Keratinocyte (primary cell): ENCODE results near the gene EEF1A2. TPM values are rescaled to one million over a fixed set of nuclear protein-coding genes. Genes with fewer than 3 reads are reported as not detected.

Experiments
- DNase-seq: peaks from one replicate; pipeline ENCODE4 v3.0.0-alpha.2; 2011; ENCODE audit warnings: low read depth, missing footprints, low spot score
- FAIRE-seq: peaks from 2 replicates; lab custom pipeline; 2011; peaks lifted over from hg19 to GRCh38; lab: Jason Lieb, UNC
- H2AFZ ChIP-seq: 2 replicates; pipeline ENCODE4 v1.6.0; 2012; ENCODE audit warnings: low read length, control low read depth, inconsistent platforms; ENCODE audit not compliant: control insufficient read depth
- H3K27ac ChIP-seq: 2 replicates; pipeline ENCODE4 v1.5.1; 2011; ENCODE audit warnings: low read length; ENCODE audit not compliant: control insufficient read depth, insufficient read depth
- H3K27me3 ChIP-seq: 3 replicates; pipeline ENCODE4 v1.6.0; 2011; ENCODE audit warnings: low read length; ENCODE audit not compliant: control insufficient read depth, insufficient read depth; ENCODE audit errors: extremely low read depth
- H3K36me3 ChIP-seq, 2 experiments: 2 replicates in 1 of 2; 3 replicates in 1 of 2; pipeline ENCODE4 v1.5.1; 2011; ENCODE audit warnings: low read length in 2 of 2, mild to moderate bottlenecking in 1 of 2; ENCODE audit not compliant: control insufficient read depth in 2 of 2, insufficient read depth in 2 of 2; ENCODE audit errors: extremely low read depth in 1 of 2
- H3K4me1 ChIP-seq: 3 replicates; pipeline ENCODE4 v1.5.1; 2011; ENCODE audit warnings: low read length; ENCODE audit not compliant: control insufficient read depth, insufficient read depth; ENCODE audit errors: extremely low read depth
- H3K4me2 ChIP-seq: 3 replicates; pipeline ENCODE4 v1.6.0; 2011; ENCODE audit warnings: low read depth, low read length; ENCODE audit not compliant: control insufficient read depth, insufficient read depth; ENCODE audit errors: extremely low read depth
- H3K4me3 ChIP-seq, 3 experiments: fragments of 200-600 bp in 1 of 3; sonication (generic) in 1 of 3; 2 replicates in 2 of 3; 3 replicates in 1 of 3; pipeline ENCODE4 v1.5.1; 2011 to 2016; ENCODE audit warnings: low read length in 3 of 3, mild to moderate bottlenecking in 3 of 3, control low read depth in 2 of 3, inconsistent platforms in 1 of 3, low read depth in 1 of 3, mixed read lengths in 1 of 3, mixed run types in 1 of 3, moderate library complexity in 1 of 3; ENCODE audit not compliant: control insufficient read depth in 2 of 3, insufficient read depth in 2 of 3; ENCODE audit errors: extremely low read depth in 1 of 3
- H3K79me2 ChIP-seq: 2 replicates; pipeline ENCODE4 v1.6.0; 2012; ENCODE audit warnings: low read length; ENCODE audit not compliant: control insufficient read depth, insufficient read depth
- H3K9ac ChIP-seq: 3 replicates; pipeline ENCODE4 v1.6.0; 2011; ENCODE audit warnings: low read length; ENCODE audit not compliant: control insufficient read depth, insufficient read depth; ENCODE audit errors: extremely low read depth
- H3K9me1 ChIP-seq: 3 replicates; pipeline ENCODE4 v1.6.0; 2011; ENCODE audit warnings: low read length; ENCODE audit not compliant: control insufficient read depth, insufficient read depth; ENCODE audit errors: extremely low read depth
- H3K9me3 ChIP-seq: 2 replicates; pipeline ENCODE4 v1.5.1; 2012; ENCODE audit warnings: low read depth, low read length; ENCODE audit not compliant: control insufficient read depth
- H4K20me1 ChIP-seq: 3 replicates; pipeline ENCODE4 v1.6.0; 2011; ENCODE audit warnings: low read length; ENCODE audit not compliant: control insufficient read depth, insufficient read depth; ENCODE audit errors: extremely low read depth
- EZH2 ChIP-seq: IDR thresholded peaks from one replicate; pipeline ENCODE4 v1.6.1; 2012; ENCODE audit warnings: inconsistent platforms, mild to moderate bottlenecking, low read length, moderate library complexity
- dilution Hi-C: fragments of 300-500 bp; cut with MboI; formaldehyde crosslinking; loops from one replicate; pipeline ENCODE4 v1.7.0; 2020; ENCODE audit warnings: low sequenced_read_pairs; ENCODE audit not compliant: extremely low pct_ligation_motif_present
- polyA plus RNA-seq, 5 experiments: library from polyadenylated mRNA; depleted of rRNA in 3 of 5; stranded (reverse) in 3 of 5; stranded (forward) in 1 of 5; unstranded in 1 of 5; fragments of >200 nt; gene quantifications; 1 replicate in 1 of 5; 2 replicates in 3 of 5; 3 replicates in 1 of 5; pipeline versions ENCODE4 v1.2.1 to v1.2.3, GENCODE V29; 2011 to 2012; ENCODE audit warnings: missing spikeins in 2 of 5, low read depth in 1 of 5, low replicate concordance in 1 of 5
- TF ChIP-seq, protein P1 (sequence below), 3 experiments: IDR thresholded peaks in 1 of 3; conservative IDR thresholded peaks in 1 of 3; optimal IDR thresholded peaks in 1 of 3; 2 replicates in 2 of 3; 3 replicates in 1 of 3; pipeline versions ENCODE3 to v1.5.1; 2011; ENCODE audit warnings: low read length in 3 of 3, mild to moderate bottlenecking in 3 of 3, moderate library complexity in 2 of 3, control low read depth in 1 of 3, inconsistent platforms in 1 of 3; ENCODE audit not compliant: insufficient read depth in 2 of 3; ENCODE audit errors: extremely low read depth in 1 of 3

EEF1A2 gene
- polyA plus RNA-seq, 1 donor (not counting 4 experiments of a cell fraction or from before 2014, with no cell fraction given), result 0.12 TPM

DNA sequence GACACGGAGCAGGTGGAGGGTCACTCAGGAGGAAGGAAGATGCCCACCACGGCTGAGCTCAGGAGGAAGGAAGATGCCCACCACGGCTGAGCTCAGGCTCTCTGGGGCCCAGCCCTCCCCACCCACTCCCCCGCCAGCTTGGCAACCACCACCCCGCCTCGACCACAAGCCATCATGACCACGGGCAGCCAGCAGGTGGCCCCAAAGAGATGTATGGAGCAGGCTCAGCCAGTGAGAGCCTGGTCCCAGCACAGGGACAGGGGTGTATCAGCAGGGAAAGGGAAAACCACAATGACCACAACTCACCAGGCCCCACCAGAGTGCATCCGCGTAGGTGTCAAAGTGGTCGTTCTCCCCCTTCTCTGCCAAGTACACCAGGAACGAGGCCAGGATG lies 56.8 kb downstream of the EEF1A2 start:
- Histone ChIP-seq H3K4me2 (no peak overlapping the region), H2AFZ (no peak overlapping the region), H3K4me3 (no peak overlapping the region), H3K27ac (no peak overlapping the region), H3K9me3 (no peaks in the 10 kb centered on the region), H3K9ac (no peak overlapping the region), H3K4me1 (no peaks in the 10 kb centered on the region), H3K36me3 (no peaks in the 10 kb centered on the region), H3K79me2 (no peaks in the 10 kb centered on the region), H3K9me1 (no peaks in the 10 kb centered on the region), H3K27me3 (peaks cover 2% of the 10 kb centered on the region), H4K20me1 (no peaks in the 10 kb centered on the region)
- DNase-seq (no peak), FAIRE-seq (no peak)
- TF ChIP-seq, protein P1, sequence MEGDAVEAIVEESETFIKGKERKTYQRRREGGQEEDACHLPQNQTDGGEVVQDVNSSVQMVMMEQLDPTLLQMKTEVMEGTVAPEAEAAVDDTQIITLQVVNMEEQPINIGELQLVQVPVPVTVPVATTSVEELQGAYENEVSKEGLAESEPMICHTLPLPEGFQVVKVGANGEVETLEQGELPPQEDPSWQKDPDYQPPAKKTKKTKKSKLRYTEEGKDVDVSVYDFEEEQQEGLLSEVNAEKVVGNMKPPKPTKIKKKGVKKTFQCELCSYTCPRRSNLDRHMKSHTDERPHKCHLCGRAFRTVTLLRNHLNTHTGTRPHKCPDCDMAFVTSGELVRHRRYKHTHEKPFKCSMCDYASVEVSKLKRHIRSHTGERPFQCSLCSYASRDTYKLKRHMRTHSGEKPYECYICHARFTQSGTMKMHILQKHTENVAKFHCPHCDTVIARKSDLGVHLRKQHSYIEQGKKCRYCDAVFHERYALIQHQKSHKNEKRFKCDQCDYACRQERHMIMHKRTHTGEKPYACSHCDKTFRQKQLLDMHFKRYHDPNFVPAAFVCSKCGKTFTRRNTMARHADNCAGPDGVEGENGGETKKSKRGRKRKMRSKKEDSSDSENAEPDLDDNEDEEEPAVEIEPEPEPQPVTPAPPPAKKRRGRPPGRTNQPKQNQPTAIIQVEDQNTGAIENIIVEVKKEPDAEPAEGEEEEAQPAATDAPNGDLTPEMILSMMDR (optimal IDR thresholded peaks at IDR 0.05 in 1 of 3, IDR thresholded peaks at IDR 0.05 in 1 of 3, conservative IDR thresholded peaks at IDR 0.05 in 1 of 3; ENCODE audit: extremely low read depth in 1 of 3, insufficient read depth in 2 of 3, low read length in 3 of 3), result peak; percentile 21 to 86 (median 78)
- no peak for TF ChIP-seq EZH2
- dilution Hi-C loops, result no loop called here

DNA sequence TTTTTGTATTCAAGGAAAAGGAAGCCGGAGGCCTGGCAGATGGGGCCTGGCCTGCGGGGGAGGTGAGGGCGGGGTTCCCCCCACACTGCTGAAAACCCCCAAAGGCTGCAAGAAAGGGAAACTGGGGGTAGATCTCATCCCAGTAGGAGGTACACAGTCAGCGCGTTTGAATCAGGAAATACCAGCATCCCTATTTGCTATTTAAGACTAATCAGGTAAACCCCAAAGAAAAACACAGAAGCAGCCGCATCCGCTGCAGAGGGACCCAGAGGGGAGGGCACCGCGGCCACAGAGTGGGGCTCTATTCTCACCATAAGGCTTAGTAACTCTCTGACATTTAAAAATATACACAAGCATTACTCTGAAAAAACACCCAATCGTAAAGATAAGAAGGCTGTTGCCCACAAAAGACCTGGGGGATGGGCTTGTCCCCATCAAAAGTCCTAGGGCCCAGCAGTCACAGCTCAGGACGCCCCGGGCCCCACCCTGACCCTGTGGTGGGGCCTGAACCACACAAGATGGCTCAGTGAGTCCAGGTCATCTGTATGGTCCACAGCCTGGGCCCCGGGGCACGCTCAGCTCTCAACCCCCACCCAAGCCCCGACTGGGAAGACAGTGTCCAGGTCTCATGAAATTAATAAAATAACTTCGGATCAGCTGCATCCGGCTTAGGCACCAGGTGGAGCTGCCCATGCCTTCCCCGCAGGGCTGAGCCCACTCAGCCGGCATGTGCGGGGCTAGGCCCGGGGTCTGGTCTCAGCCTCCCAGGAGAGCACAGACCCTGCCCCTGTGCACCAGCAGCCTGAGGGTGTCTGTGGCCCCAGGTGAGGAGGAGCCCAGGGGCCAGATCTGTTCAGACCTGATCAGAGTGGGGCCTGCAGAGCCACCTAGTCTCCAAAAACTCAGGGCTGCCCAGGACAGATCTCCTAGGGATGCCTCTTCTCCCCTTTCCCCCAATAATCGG lies 57.5 kb downstream of the EEF1A2 start:
- FAIRE-seq (no peak), DNase-seq (no peak)
- Histone ChIP-seq H3K27me3 (no peaks in the 10 kb centered on the region), H3K9me3 (no peaks in the 10 kb centered on the region), H3K4me3 (no peak overlapping the region), H2AFZ (no peak overlapping the region), H3K9ac (no peak overlapping the region), H3K4me2 (no peak overlapping the region), H4K20me1 (no peaks in the 10 kb centered on the region), H3K79me2 (no peaks in the 10 kb centered on the region), H3K36me3 (no peaks in the 10 kb centered on the region), H3K4me1 (no peaks in the 10 kb centered on the region), H3K27ac (no peak overlapping the region), H3K9me1 (no peaks in the 10 kb centered on the region)
- dilution Hi-C loops, result no loop called here
- no peak for TF ChIP-seq EZH2
- TF ChIP-seq, protein P1 (optimal IDR thresholded peaks at IDR 0.05 in 1 of 3, IDR thresholded peaks at IDR 0.05 in 1 of 3, conservative IDR thresholded peaks at IDR 0.05 in 1 of 3; ENCODE audit: extremely low read depth in 1 of 3, insufficient read depth in 2 of 3, low read length in 3 of 3), result no peak
